CD14-positive monocyte (primary cell): Measurements from ENCODE around the gene ADAMTS4. TPM values are rescaled to one million over a fixed set of nuclear protein-coding genes. Genes with fewer than 3 reads are reported as not detected.
A peak's percentile ranks its signal among the peaks of the same experiment; 100 is the strongest.

Experiments
- DNase-seq, 3 donors: peaks; one replicate each; pipeline ENCODE4 v3.0.0-alpha.2; 2011 to 2022
- H2AFZ ChIP-seq: 2 replicates; pipeline ENCODE4 v1.6.0; 2012; ENCODE audit warnings: mild to moderate bottlenecking, low read depth, low read length, inconsistent platforms; ENCODE audit not compliant: insufficient read depth, poor library complexity, severe bottlenecking
- H3K27ac ChIP-seq, 2 donors: 1 replicate in 1 of 2; 2 replicates in 1 of 2; pipeline ENCODE4 v1.5.1; 2012 to 2013; ENCODE audit warnings: low read length in 2 of 2, control low read depth in 1 of 2, inconsistent platforms in 1 of 2, low read depth in 1 of 2, mild to moderate bottlenecking in 1 of 2
- H3K27me3 ChIP-seq, 2 donors: one replicate each; pipeline versions ENCODE4 v1.6.0 to v1.6.1; 2011 to 2013; ENCODE audit warnings: low read length in 2 of 2; ENCODE audit not compliant: control insufficient read depth in 2 of 2, insufficient read depth in 2 of 2
- H3K36me3 ChIP-seq, 2 donors: replicated peaks in 1 of 2; 1 replicate in 1 of 2; 2 replicates in 1 of 2; pipeline versions ENCODE4 v1.5.1 to v1.6.1; 2012 to 2013; ENCODE audit warnings: low read length in 2 of 2, control low read depth in 1 of 2, inconsistent platforms in 1 of 2, mild to moderate bottlenecking in 1 of 2; ENCODE audit not compliant: insufficient read depth in 2 of 2, control insufficient read depth in 1 of 2
- H3K4me1 ChIP-seq, 2 donors: 1 replicate in 1 of 2; 2 replicates in 1 of 2; pipeline versions ENCODE4 v1.5.1 to v1.6.1; 2012 to 2013; ENCODE audit warnings: low read length in 2 of 2, control low read depth in 1 of 2, inconsistent platforms in 1 of 2, mild to moderate bottlenecking in 1 of 2, moderate library complexity in 1 of 2; ENCODE audit not compliant: insufficient read depth in 2 of 2, control insufficient read depth in 1 of 2
- H3K4me2 ChIP-seq: replicated peaks from 2 replicates; pipeline ENCODE3; 2012; ENCODE audit warnings: low read length, moderate library complexity, mild to moderate bottlenecking; ENCODE audit not compliant: poor library complexity, severe bottlenecking; ENCODE audit errors: extremely low read depth
- H3K4me3 ChIP-seq, 3 experiments: fragments of 200-600 bp in 1 of 3; sonication (generic) in 1 of 3; replicated peaks in 1 of 3; 1 replicate in 2 of 3; 2 replicates in 1 of 3; pipeline ENCODE4 v1.5.1; 2011 to 2013; ENCODE audit warnings: low read length in 3 of 3, mild to moderate bottlenecking in 3 of 3, control low read depth in 2 of 3, low read depth in 2 of 3, inconsistent platforms in 1 of 3, moderate library complexity in 1 of 3
- H3K79me2 ChIP-seq: 2 replicates; pipeline ENCODE4 v1.6.0; 2012; ENCODE audit warnings: mild to moderate bottlenecking, control low read depth, inconsistent platforms, low read length, moderate library complexity; ENCODE audit not compliant: insufficient read depth
- H3K9ac ChIP-seq: 2 replicates; pipeline ENCODE4 v1.6.0; 2017; ENCODE audit warnings: low read length, mild to moderate bottlenecking; ENCODE audit not compliant: insufficient read depth, poor library complexity, severe bottlenecking
- H3K9me3 ChIP-seq, 2 donors: replicated peaks in 1 of 2; 1 replicate in 1 of 2; 2 replicates in 1 of 2; pipeline versions ENCODE4 v1.5.1 to v1.6.1; 2012 to 2013; ENCODE audit warnings: low read length in 2 of 2, control low read depth in 1 of 2; ENCODE audit not compliant: control insufficient read depth in 1 of 2, insufficient read depth in 1 of 2
- H4K20me1 ChIP-seq: 2 replicates; pipeline ENCODE4 v1.6.0; 2012; ENCODE audit warnings: mild to moderate bottlenecking, low read length, control low read depth, moderate library complexity; ENCODE audit not compliant: insufficient read depth
- H3K27ac Mint-ChIP-seq, 7 donors: one replicate each; pipeline ENCODE4 v1.8.0; 2020; ENCODE audit warnings: mild to moderate bottlenecking in 7 of 7, mixed read lengths in 7 of 7, moderate library complexity in 6 of 7, inconsistent platforms in 2 of 7
- H3K27me3 Mint-ChIP-seq, 3 donors: one replicate each; pipeline ENCODE4 v1.8.0; 2021 to 2022; ENCODE audit warnings: low read depth in 3 of 3, mild to moderate bottlenecking in 3 of 3, mixed read lengths in 3 of 3, moderate library complexity in 3 of 3, inconsistent platforms in 1 of 3
- H3K36me3 Mint-ChIP-seq, 2 donors: one replicate each; pipeline ENCODE4 v1.8.0; 2020; ENCODE audit warnings: mixed read lengths in 2 of 2, inconsistent platforms in 1 of 2, mild to moderate bottlenecking in 1 of 2
- H3K4me1 Mint-ChIP-seq: one replicate; pipeline ENCODE4 v1.8.0; 2020; ENCODE audit warnings: mild to moderate bottlenecking, mixed read lengths
- H3K4me3 Mint-ChIP-seq, 2 donors: one replicate each; pipeline ENCODE4 v1.8.0; 2020; ENCODE audit warnings: mild to moderate bottlenecking in 2 of 2, mixed read lengths in 2 of 2, moderate library complexity in 1 of 2
- H3K9me3 Mint-ChIP-seq, 7 donors: one replicate each; pipeline ENCODE4 v1.8.0; 2020 to 2022; ENCODE audit warnings: mixed read lengths in 7 of 7, mild to moderate bottlenecking in 6 of 7, moderate library complexity in 6 of 7, inconsistent platforms in 2 of 7
- WGBS: methylation state at CpG from one replicate; pipeline ENCODE4 v1.1.5; 2013; ENCODE audit warnings: missing lambda C conversion rate; ENCODE audit not compliant: insufficient coverage; 5-methylcytosine and 5-hydroxymethylcytosine counted together
- intact Hi-C, 2 donors: fragments of 100-400 bp; cut with micrococcal nuclease; formaldehyde crosslinking; loops; one replicate each; pipeline versions ENCODE4 v1.15.0 to v1.15.1; 2023
- polyA plus RNA-seq, 3 donors: library from polyadenylated mRNA; depleted of rRNA in 1 of 3; unstranded in 2 of 3; stranded (reverse) in 1 of 3; fragments of 300-500 nt in 2 of 3; fragments of >200 nt in 1 of 3; fragmentation: Illumina TruSeq in 2 of 3; gene quantifications; 1 replicate in 2 of 3; 2 replicates in 1 of 3; pipeline ENCODE4 v1.2.3, GENCODE V29; 2012 to 2021
- TF ChIP-seq, protein P1 (sequence below): fragments of 200-600 bp; IDR thresholded peaks from one replicate; pipeline ENCODE4 v1.8.0; 2022; ENCODE audit warnings: antibody characterized with exemption, mild to moderate bottlenecking

ADAMTS4 gene
- polyA plus RNA-seq, 3 donors = 0.01 to 0.04 TPM; not detected in 1

DNA sequence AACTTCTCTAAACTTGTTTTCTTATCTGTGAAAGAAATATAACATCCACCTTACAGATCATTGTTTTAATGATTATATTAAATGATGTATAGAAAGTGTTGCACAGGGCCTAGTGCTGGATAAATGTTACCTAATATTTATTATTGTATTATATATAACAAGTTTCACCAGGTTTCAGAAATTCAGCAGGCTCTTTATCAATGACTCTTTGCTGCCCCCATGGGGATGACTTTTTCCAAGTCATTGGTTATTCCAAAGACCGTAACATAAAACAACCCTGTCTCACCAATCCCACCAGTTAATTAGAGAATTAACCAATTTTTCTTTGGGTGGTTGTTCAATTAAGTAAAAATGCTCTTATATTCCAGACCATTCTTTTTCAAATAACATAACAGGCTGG, 59.1 kb downstream of the ADAMTS4 start:
- WGBS = no CpG with 5 or more reads among the region's 1 CpG
- H3K27me3 Mint-ChIP-seq = no peaks in the 10 kb centered on the region
- H4K20me1 ChIP-seq = no peaks in the 10 kb centered on the region
- peaks cover 40 to 42% of the 10 kb centered on the region in 2 donors for H3K4me1 ChIP-seq
- H2AFZ ChIP-seq = no peak overlapping the region
- H3K4me3 ChIP-seq = no peak overlapping the region
- H3K27ac ChIP-seq = peak overlapping the region in 1 of 2 donors; percentile 88
- intact Hi-C loops = loop anchor here (2.0 to 10.0 kb wide), 4 partner anchors 43 to 145 kb away; partner anchors contain the start of genes ARHGAP30 (in 1 of the 2) and USF1 (in 1 of the 2)
- TF ChIP-seq, protein P1, sequence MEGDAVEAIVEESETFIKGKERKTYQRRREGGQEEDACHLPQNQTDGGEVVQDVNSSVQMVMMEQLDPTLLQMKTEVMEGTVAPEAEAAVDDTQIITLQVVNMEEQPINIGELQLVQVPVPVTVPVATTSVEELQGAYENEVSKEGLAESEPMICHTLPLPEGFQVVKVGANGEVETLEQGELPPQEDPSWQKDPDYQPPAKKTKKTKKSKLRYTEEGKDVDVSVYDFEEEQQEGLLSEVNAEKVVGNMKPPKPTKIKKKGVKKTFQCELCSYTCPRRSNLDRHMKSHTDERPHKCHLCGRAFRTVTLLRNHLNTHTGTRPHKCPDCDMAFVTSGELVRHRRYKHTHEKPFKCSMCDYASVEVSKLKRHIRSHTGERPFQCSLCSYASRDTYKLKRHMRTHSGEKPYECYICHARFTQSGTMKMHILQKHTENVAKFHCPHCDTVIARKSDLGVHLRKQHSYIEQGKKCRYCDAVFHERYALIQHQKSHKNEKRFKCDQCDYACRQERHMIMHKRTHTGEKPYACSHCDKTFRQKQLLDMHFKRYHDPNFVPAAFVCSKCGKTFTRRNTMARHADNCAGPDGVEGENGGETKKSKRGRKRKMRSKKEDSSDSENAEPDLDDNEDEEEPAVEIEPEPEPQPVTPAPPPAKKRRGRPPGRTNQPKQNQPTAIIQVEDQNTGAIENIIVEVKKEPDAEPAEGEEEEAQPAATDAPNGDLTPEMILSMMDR = peak; percentile 73
- no peaks in the 10 kb centered on the region for H3K36me3 ChIP-seq
- no peak overlapping the region for H3K4me3 Mint-ChIP-seq
- peak; percentile 47 to 60 (median 51) for DNase-seq
- peaks cover 2 to 3% of the 10 kb centered on the region in 2 donors for H3K36me3 Mint-ChIP-seq
- H3K79me2 ChIP-seq = peaks cover 31% of the 10 kb centered on the region
- peaks cover 48% of the 10 kb centered on the region for H3K4me1 Mint-ChIP-seq
- peak overlapping the region in 5 of 7 donors; percentile 35 to 97 (median 86) for H3K27ac Mint-ChIP-seq
- no peaks in the 10 kb centered on the region for H3K9me3 Mint-ChIP-seq
- no peaks in the 10 kb centered on the region for H3K9me3 ChIP-seq
- no peaks in the 10 kb centered on the region for H3K27me3 ChIP-seq
- H3K4me2 ChIP-seq = no peak overlapping the region
- H3K9ac ChIP-seq = no peak overlapping the region

DNA sequence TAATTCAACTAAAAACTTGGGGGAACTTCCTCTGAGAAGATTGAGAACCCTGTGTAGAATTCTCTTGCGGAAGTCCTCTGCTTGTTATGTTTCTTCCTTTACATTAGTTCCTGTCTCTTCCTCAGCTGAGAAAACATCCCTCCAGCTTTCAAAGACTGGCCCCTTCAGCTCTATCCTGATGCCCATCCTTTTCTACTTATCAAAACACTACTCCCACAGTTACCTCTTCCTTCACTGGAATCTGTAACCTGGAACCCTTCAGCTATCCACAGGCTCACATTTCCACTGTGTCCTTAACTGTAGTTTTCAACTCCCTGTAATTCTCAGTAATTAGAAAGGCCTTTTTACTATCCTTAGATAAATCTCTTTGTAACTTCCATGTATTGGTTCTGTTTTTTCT, 60.4 kb downstream of the ADAMTS4 start:
- H3K4me3 ChIP-seq = peak overlapping the region in 1 of 3 experiments; percentile 24
- no peaks in the 10 kb centered on the region for H4K20me1 ChIP-seq
- Mint-ChIP-seq H3K9me3 (no peaks in the 10 kb centered on the region), H3K4me1 (peaks cover 48% of the 10 kb centered on the region), H3K27ac (peak overlapping the region; percentile 85 to 97 (median 92)), H3K27me3 (no peaks in the 10 kb centered on the region), H3K36me3 (peaks cover 2 to 3% of the 10 kb centered on the region in 2 donors), H3K4me3 (peak overlapping the region in 1 of 2 donors; percentile 70)
- TF ChIP-seq, protein P1 = no peak
- 0% methylated on average over 1 of the region's 1 CpG for WGBS
- H3K9me3 ChIP-seq = no peaks in the 10 kb centered on the region
- H3K4me1 ChIP-seq = peaks cover 45 to 49% of the 10 kb centered on the region in 2 donors
- DNase-seq = peak in 2 of 3 donors; percentile 31 to 45
- H3K4me2 ChIP-seq = peak overlapping the region; percentile 33
- peak overlapping the region; percentile 84 for H2AFZ ChIP-seq
- peak overlapping the region; percentile 47 to 88 for H3K27ac ChIP-seq
- no peaks in the 10 kb centered on the region for H3K36me3 ChIP-seq
- H3K79me2 ChIP-seq = peaks cover 44% of the 10 kb centered on the region
- no peaks in the 10 kb centered on the region for H3K27me3 ChIP-seq
- intact Hi-C loops = loop anchor here in 1 of 2 donors (2.0 to 5.0 kb wide), 3 partner anchors 42 to 91 kb away; partner anchors contain the start of genes ARHGAP30 and USF1
- peak overlapping the region; percentile 36 for H3K9ac ChIP-seq
